HG02623 (cell line): ENCODE data around the gene MPND.

Source experiments
- ATAC-seq: cut with Tn5 transposase; IDR thresholded peaks from one replicate; pipeline ENCODE4 v1.9.1; 2021; ENCODE audit warnings: moderate library complexity; ENCODE audit not compliant: unreplicated experiment

The MPND gene

DNA sequence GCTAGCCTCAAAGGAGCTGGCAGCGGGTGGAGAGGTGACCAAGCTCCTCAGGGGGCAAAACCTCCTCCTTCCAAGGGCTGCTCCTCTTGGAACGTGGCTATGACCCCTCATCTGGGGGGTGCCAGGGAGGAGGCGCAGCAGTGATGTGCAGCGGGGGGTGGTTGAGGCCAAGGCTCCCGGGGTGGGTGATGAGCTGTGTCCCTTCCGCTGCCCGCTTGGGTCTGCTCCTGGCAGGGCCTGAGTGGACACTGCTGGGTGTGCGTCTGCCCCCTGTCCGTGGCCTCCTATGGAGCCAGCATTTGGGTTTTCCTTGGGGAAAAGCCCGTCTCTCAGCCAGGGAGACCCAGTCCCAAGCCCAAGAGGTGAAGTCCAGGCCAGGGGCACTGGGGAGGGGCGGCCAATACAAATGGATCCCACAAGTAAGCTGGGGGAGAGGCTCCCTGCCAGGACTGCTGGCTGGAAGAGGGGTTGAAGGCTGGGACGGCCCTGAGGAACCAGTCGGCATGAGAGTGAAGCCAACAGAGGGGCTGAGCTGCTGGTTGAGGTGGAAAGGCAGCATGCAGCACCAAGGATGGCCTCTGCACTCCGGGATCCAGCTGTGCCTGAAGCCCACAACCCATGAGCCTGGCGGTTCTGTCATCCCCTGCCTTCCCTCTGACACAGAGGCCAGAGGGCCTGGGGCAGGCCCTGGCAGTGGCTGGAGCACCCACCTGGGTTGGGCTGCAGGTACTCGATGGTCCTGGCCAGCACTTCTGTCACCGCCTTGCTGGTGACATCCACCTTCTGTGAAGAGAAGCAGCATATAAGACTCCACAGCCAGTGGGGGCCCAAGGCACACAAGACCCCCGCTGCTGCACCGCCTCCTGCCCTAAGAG, 22.7 kb downstream of the MPND start:
- no peak for ATAC-seq

- ATAC-seq, result no peak
Observed at GRCh38 chr19:4366666-4367335, 23.4 kb downstream of the MPND start.

- ATAC-seq, result no peak
Observed at GRCh38 chr19:4367336-4367723, 24.0 kb downstream of the MPND start.

- ATAC-seq, result no peak
Observed at GRCh38 chr19:4367781-4368127, 24.4 kb downstream of the MPND start.

- no peak for ATAC-seq
Observed at GRCh38 chr19:4368128-4368820, 24.9 kb downstream of the MPND start.

GRCh38 chr19:4369109-4369887, 25.9 kb downstream of the MPND start:
- ATAC-seq, result peak; percentile 41

DNA sequence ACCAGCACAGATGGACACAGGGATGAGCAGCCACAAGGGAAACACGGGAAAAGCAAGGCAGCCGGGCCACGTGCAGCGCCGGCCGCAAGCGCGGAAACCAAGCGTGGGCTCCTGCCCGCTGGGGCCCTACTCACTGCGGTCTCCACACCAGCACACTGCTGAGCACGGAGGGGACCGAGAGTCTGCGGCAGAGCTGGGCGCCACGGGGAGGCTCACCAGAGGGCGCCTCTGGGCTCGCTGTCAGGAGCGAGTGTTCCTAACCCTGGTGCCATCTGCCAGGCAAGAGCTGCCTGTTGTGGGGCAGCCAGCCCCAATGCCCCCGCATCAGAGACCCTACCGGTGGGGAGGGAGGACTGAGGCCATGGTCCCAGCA, 26.5 kb downstream of the MPND start:
- ATAC-seq, result peak; percentile 34

DNA sequence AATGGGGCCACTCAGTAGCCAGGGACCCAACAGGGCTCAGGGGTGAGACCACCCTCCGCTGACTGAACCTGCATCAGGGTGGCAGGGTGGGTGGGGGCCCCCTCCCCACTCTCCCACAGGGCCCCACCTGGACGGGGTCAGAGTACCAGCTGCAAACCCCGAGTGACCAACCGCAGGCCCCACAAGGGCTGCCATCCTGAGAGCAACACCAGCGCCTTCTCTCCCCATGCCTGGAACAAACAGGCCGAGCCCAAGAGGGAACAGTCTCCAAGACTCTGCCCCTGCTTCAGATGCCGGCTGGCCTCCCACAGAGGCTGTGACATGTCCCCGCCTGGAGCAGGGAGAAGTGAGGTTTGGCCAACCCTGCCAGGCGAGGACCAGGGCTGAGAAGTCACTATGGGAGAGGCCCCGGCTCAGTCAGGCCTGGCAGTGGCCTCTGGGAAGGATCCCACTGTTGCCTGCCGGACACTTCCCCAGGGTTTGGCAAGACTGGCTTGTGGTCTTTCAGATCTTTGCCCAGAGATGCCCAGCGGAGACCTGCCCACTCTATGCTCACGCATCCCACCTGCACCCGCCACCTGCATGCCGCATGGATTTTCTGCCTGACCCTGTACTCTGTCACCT, 27.2 kb downstream of the MPND start:
- no peak for ATAC-seq

- ATAC-seq, result no peak
Observed at GRCh38 chr19:4371247-4372164, 28.1 kb downstream of the MPND start.

DNA sequence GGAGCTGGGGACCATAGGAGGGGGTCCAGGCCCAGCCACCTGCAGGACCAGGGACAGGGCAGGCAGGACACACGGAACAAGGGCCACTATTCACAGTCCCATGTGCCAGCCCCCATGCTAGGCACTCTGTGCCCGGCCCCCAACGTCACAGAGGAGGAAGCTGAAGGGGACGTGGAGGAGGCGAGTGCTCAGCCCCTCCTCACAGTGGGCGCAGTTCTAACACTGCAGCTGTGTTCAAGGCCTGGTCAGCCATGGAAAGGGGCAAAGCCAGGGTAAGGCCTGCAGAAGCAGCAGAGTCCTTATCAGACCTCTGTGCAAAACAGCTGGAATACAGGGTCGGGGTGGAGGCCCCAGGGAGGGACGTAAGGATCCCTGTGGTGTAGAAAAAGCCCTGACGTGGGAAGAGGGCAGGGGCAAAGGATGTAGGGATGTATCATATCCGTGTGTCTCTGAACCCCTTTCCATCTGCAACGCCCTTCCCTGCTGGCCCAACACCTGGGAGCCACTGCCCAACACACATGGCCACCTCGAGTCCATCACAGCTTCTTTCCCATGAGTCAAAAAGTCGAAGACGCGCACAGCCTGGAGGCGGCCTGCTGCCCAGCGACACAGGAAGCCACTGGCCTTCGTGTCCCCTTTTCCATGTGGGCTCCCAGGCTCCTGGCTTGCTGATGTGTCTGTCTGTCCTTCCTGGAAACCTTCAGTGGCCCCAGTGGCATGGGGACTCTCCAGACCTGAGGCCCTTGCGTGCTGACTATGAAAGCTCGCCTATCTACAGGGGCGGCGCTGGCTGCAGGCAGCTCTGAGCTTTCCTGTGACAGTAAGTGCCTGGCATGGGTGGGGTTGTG, 29.0 kb downstream of the MPND start:
- no peak for ATAC-seq

DNA sequence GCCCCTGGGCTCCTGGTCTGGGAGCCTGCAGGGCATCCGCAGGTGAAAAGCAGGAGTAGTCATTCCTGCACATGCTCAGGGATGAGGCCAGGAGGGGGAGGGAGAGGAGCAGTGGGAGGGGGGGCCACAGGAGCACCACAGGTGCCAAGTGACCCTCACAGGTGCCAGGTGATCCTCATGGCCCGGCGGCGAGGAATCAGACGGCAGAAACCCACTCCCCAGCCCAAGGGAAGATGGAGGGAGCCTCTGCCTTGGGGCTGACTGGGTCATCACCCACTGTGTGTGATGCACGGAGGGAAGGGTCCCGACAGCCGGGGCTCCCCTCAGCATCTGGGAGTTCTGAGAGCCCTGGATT, 29.6 kb downstream of the MPND start:
- ATAC-seq, result no peak

DNA sequence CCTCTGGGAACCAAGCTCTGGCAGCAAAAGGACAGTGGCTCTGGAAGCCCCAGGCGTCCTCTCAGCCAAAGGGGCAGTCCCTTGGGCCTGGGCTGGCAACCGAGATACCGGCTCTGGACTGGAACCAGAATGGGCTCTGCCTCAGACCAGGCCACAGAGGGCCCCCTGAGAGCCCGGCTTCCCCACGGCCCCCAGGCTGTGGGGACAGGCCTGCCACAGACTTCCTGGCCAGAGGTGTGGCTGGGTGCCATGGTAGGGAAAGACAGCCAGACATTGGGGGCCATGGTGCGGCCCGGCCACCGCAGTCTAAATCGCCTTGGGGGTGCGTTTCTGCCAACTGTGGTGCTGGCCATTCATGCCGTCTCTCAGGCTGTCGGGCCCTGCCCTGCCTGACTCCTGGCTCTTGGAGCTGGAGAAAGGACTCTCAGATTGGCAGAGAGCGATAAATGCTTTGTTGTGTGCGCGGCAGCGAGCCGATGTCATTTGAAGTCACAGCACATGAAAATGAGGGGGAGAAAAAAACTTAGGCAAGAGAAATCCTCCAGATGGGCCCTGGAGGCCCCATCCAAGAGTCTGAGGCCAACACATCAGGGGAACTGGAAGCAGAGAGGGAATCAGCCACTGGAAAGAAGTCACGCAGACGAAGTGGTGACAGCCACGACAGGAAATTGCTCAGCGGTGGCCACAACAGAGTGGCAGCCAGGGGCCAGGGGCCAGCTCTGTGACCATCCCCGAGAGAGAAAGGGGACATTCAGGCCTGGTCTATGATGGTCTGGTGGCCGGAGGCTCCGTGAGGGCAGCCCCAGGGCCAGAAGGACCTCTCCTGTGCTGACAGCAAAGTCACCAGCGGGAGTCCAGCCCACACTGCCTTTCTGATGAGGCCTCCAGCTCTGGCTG, 30.5 kb downstream of the MPND start:
- no peak for ATAC-seq

DNA sequence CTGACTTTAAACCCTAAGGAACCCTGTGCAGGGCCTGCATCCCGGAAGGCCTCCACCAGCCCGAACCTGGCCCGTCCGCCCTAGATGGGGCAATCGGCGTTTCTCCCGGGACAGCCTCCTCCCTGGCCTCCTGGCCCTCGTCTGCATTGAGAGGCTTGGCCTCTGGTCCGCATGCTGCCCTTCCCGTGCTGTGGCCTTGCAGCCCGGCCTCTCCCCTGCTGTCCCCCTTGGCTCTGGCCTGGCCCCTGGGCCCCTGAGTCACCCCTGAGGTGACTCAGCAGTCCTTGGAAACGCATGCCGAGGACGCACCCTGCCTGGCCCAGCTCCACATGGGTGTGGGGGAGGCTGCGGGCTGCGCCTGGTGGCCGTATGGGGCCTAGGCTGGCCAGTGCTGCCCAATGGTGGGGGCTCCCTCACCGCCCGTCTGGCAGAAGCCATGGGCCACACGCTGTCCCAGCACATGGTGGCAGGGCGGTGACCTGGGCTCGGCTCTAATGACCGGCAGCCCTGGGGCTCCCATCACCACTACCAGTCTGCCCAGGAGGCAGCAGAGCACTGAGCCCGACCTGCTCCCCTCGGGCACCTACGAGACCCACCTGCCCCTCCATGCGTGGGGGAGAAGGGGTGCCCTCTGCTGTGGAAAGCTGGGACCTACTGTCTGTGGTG, 31.3 kb downstream of the MPND start:
- no peak for ATAC-seq

DNA sequence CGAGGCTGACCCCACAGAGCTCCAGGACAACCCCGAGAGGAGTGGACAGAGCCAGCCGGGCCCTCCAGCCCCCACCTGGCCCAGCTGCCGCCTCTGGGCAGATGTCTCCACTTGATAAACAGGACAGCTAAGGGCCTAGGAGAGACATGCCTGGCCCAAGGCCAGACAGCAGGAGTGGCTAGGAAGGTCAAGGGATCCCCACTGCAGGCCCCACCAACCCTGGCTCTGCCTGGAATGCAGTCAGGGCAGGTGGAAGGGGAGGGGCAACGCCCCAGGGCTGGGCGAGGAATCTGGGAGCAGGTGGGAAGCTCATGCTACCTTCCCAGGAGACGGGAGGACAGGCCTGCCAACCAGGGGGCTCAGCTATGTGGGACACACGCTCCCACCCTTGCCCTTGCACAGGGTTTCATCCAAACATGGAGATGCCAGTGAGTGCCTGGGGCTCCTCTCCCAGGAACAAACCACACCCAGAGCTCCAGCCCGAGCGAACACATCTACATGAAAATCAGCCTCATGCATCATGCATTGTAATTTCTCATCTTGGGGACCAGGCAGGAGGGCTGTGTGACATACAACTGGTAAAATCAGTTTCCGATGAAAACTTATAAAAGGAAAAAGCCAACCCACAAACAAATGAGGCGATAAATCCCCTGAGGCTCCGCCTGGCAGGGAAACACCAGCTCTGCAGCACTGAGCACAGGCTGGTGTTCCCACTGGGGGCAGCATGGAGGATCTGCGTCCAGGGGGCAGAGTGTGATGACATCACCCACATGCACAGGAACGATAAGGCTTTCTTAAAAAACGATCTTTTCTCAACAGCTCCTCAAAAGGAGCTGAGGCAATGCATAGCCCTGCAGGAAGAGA, 32.0 kb downstream of the MPND start:
- ATAC-seq, result no peak

DNA sequence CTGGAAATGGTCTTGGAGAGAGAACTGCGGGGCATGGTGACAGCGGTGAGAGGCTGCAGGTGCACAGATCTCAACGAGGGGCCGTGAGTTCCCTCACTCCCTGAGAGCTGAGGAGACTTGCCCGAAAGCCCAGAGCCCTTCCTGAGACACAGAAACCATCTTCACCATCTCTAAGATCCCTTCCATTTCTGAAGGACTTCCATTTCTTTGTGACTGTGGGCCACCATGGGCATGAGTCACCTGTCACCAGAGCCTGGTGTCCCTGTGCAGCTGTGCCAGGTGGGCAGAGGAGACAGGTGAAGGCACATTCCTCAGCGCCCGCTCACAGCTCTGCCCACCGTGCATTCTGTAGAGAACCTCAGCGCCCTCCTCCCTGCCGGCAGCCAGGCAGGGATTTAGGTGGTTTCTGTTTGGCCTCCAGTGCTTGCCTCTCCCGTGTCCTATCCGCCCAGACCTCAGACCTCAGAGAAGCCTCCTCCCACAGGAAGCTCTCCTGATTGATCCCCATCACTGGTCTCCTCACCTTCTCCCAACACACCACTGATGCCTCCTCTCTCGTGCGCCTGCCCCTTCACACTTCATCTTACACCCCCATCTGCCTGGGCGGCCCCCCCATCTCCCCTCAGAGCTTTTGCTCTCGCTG, 32.8 kb downstream of the MPND start:
- ATAC-seq, result no peak

DNA sequence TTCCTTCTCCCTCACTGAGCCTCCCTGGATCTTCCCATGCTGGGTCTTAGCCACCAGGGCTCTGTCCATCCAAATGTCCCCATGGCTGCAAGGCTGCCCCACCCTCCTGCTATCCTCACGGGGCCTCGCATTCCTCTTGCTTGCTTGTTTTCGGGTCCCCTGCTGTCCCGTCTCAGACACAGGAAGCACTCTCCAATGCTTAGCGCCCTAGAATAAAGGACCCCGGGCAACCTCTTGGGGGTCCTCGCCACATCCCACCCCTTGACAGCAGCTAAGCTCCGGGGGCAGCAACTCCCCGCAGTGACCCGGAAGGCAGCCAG, 33.3 kb downstream of the MPND start:
- ATAC-seq, result no peak
